ENCODE data around the gene APOB. TPM values are rescaled to one million over a fixed set of nuclear protein-coding genes. Genes with fewer than 3 reads are reported as not detected.

The APOB gene
- total RNA-seq, 1 donor from 2014 or later, result 0.13 TPM

- peaks cover 3% of the 10 kb centered on the region for H3K9me3 Mint-ChIP-seq
- TF ChIP-seq, protein P1, sequence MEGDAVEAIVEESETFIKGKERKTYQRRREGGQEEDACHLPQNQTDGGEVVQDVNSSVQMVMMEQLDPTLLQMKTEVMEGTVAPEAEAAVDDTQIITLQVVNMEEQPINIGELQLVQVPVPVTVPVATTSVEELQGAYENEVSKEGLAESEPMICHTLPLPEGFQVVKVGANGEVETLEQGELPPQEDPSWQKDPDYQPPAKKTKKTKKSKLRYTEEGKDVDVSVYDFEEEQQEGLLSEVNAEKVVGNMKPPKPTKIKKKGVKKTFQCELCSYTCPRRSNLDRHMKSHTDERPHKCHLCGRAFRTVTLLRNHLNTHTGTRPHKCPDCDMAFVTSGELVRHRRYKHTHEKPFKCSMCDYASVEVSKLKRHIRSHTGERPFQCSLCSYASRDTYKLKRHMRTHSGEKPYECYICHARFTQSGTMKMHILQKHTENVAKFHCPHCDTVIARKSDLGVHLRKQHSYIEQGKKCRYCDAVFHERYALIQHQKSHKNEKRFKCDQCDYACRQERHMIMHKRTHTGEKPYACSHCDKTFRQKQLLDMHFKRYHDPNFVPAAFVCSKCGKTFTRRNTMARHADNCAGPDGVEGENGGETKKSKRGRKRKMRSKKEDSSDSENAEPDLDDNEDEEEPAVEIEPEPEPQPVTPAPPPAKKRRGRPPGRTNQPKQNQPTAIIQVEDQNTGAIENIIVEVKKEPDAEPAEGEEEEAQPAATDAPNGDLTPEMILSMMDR (IDR thresholded peaks at IDR 0.05; ENCODE audit: unreplicated experiment), result no peak
Observed at GRCh38 chr2:21036708-21037670, 6.9 kb downstream of the APOB start.

GRCh38 chr2:21035974-21036707 lies 7.7 kb downstream of the APOB start:
- TF ChIP-seq, protein P1 (IDR thresholded peaks at IDR 0.05; ENCODE audit: unreplicated experiment), result no peak
- no peaks in the 10 kb centered on the region for H3K36me3 Mint-ChIP-seq

More at GRCh38 chr2:21036708-21037670, 6.9 kb downstream of the APOB start:
- Mint-ChIP-seq H3K4me1 (no peaks in the 10 kb centered on the region), H3K4me3 (no peak overlapping the region), H3K36me3 (no peaks in the 10 kb centered on the region), H3K27ac (no peak overlapping the region), H3K27me3 (ENCODE audit: low read depth) (peaks cover 77% of the 10 kb centered on the region)
- no peak for DNase-seq (ENCODE audit: low spot score in 2 of 2, unreplicated experiment in 2 of 2)

GRCh38 chr2:21035282-21035973 lies 8.4 kb downstream of the APOB start:
- Mint-ChIP-seq H3K27me3 (ENCODE audit: low read depth) (peaks cover 73% of the 10 kb centered on the region), H3K36me3 (no peaks in the 10 kb centered on the region), H3K9me3 (peaks cover 3% of the 10 kb centered on the region), H3K4me3 (no peak overlapping the region), H3K4me1 (no peaks in the 10 kb centered on the region), H3K27ac (no peak overlapping the region)
- DNase-seq (ENCODE audit: low spot score in 2 of 2, unreplicated experiment in 2 of 2), result no peak
- TF ChIP-seq, protein P1 (IDR thresholded peaks at IDR 0.05; ENCODE audit: unreplicated experiment), result no peak

More at GRCh38 chr2:21035974-21036707, 7.7 kb downstream of the APOB start:
- Mint-ChIP-seq H3K9me3 (peaks cover 3% of the 10 kb centered on the region), H3K4me1 (no peaks in the 10 kb centered on the region), H3K4me3 (no peak overlapping the region), H3K27me3 (ENCODE audit: low read depth) (peaks cover 73% of the 10 kb centered on the region), H3K27ac (no peak overlapping the region)
- DNase-seq (ENCODE audit: low spot score in 2 of 2, unreplicated experiment in 2 of 2), result no peak

- peaks cover 73% of the 10 kb centered on the region for H3K27me3 Mint-ChIP-seq (ENCODE audit: low read depth)
- TF ChIP-seq, protein P1 (IDR thresholded peaks at IDR 0.05; ENCODE audit: unreplicated experiment), result no peak
- no peaks in the 10 kb centered on the region for H3K4me1 Mint-ChIP-seq
- no peak for DNase-seq (ENCODE audit: low spot score in 2 of 2, unreplicated experiment in 2 of 2)
- H3K27ac Mint-ChIP-seq, result no peak overlapping the region
- H3K36me3 Mint-ChIP-seq, result no peaks in the 10 kb centered on the region
- no peak overlapping the region for H3K4me3 Mint-ChIP-seq
- H3K9me3 Mint-ChIP-seq, result peaks cover 8% of the 10 kb centered on the region
Observed at GRCh38 chr2:21034972-21035279, 8.9 kb downstream of the APOB start.

GRCh38 chr2:21034156-21034971 lies 9.5 kb downstream of the APOB start:
- TF ChIP-seq, protein P1 (IDR thresholded peaks at IDR 0.05; ENCODE audit: unreplicated experiment), result no peak
- Mint-ChIP-seq H3K27me3 (ENCODE audit: low read depth) (peaks cover 72% of the 10 kb centered on the region), H3K4me3 (no peak overlapping the region), H3K4me1 (no peaks in the 10 kb centered on the region), H3K9me3 (peaks cover 8% of the 10 kb centered on the region), H3K27ac (no peak overlapping the region), H3K36me3 (no peaks in the 10 kb centered on the region)
- no peak for DNase-seq (ENCODE audit: low spot score in 2 of 2, unreplicated experiment in 2 of 2)
